WTC11 (cell line): Measurements from ENCODE around the gene LIMA1.

ENCODE experiments used
- ATF2 ChIP-seq: sonication (generic); formaldehyde crosslinking; IDR thresholded peaks from 2 replicates; pipeline ENCODE4 v1.8.1; 2022; ENCODE audit warnings: low read depth, missing genetic modification reagents, borderline replicate concordance
- CTCF ChIP-seq: fragments of 200-600 bp; IDR thresholded peaks from 2 replicates; pipeline ENCODE4 v1.8.0; 2022; ENCODE audit warnings: antibody characterized with exemption
- IRF1 ChIP-seq: sonication (generic); formaldehyde crosslinking; IDR thresholded peaks from 2 replicates; pipeline ENCODE4 v1.8.0; 2023; ENCODE audit warnings: missing genetic modification reagents
- RELA ChIP-seq: sonication (generic); formaldehyde crosslinking; IDR thresholded peaks from 2 replicates; pipeline ENCODE4 v1.8.1; 2022; ENCODE audit warnings: missing genetic modification reagents, mild to moderate bottlenecking, borderline replicate concordance
- USF2 ChIP-seq: sonication (generic); formaldehyde crosslinking; IDR thresholded peaks from 2 replicates; pipeline ENCODE4 v1.8.1; 2023; ENCODE audit warnings: mild to moderate bottlenecking, missing genetic modification reagents, moderate library complexity
- ZNF263 ChIP-seq: sonication (generic); formaldehyde crosslinking; IDR thresholded peaks from 2 replicates; pipeline ENCODE4 v1.8.1; 2022; ENCODE audit warnings: low read depth, mild to moderate bottlenecking, moderate library complexity, missing genetic modification reagents

- TF ChIP-seq RELA (CRISPR knock-in tag) = no peak
- TF ChIP-seq CTCF = no peak
- TF ChIP-seq ZNF263 = no peak
- no peak for TF ChIP-seq USF2
- no peak for TF ChIP-seq ATF2 (CRISPR knock-in tag)
- TF ChIP-seq IRF1 (CRISPR knock-in tag) = no peak
Measured at GRCh38 chr12:50234347-50234746, 49.0 kb downstream of the LIMA1 start.
